Fibroblast of lung (primary cell): ENCODE measurements around the gene KDM7A. TPM values are rescaled to one million over a fixed set of nuclear protein-coding genes. Genes with fewer than 3 reads are reported as not detected.

ENCODE experiments used
- DNase-seq, 2 donors: peaks; one replicate each; pipeline versions ENCODE4 v3.0.0 to v3.0.0-alpha.2; 2010; ENCODE audit warnings: low read depth in 2 of 2
- H2AFZ ChIP-seq: 2 replicates; pipeline ENCODE4 v1.5.1; 2012; ENCODE audit warnings: low read length, control low read depth, inconsistent platforms
- H3K27ac ChIP-seq: 2 replicates; pipeline ENCODE4 v1.5.1; 2011; ENCODE audit warnings: low read length, control low read depth; ENCODE audit not compliant: insufficient read depth
- H3K27me3 ChIP-seq: 2 replicates; pipeline ENCODE4 v1.5.1; 2011; ENCODE audit warnings: mild to moderate bottlenecking, low read length; ENCODE audit not compliant: control insufficient read depth, insufficient read depth
- H3K36me3 ChIP-seq: 2 replicates; pipeline ENCODE4 v1.5.1; 2011; ENCODE audit warnings: low read length; ENCODE audit not compliant: control insufficient read depth, insufficient read depth
- H3K4me1 ChIP-seq: 2 replicates; pipeline ENCODE4 v1.5.1; 2011; ENCODE audit warnings: low read length; ENCODE audit not compliant: control insufficient read depth, insufficient read depth; ENCODE audit errors: extremely low read depth
- H3K4me2 ChIP-seq: 2 replicates; pipeline ENCODE4 v1.5.1; 2011; ENCODE audit warnings: low read length, control low read depth; ENCODE audit not compliant: insufficient read depth; ENCODE audit errors: extremely low read depth
- H3K4me3 ChIP-seq, 4 experiments: fragments of 200-600 bp in 1 of 4; sonication (generic) in 1 of 4; replicated peaks in 1 of 4; 2 replicates each; pipeline ENCODE4 v1.5.1; 2011 to 2016; ENCODE audit warnings: low read length in 4 of 4, low read depth in 3 of 4, mild to moderate bottlenecking in 3 of 4, control low read depth in 2 of 4, inconsistent platforms in 1 of 4, mixed read lengths in 1 of 4; ENCODE audit not compliant: insufficient read depth in 1 of 4; ENCODE audit errors: control extremely low read depth in 1 of 4
- H3K79me2 ChIP-seq: 2 replicates; pipeline ENCODE4 v1.5.1; 2012; ENCODE audit warnings: mild to moderate bottlenecking, low read length, inconsistent platforms; ENCODE audit not compliant: control insufficient read depth, insufficient read depth
- H3K9ac ChIP-seq: 2 replicates; pipeline ENCODE4 v1.5.1; 2011; ENCODE audit warnings: mild to moderate bottlenecking, low read length, control low read depth; ENCODE audit not compliant: insufficient read depth
- H3K9me3 ChIP-seq: 2 replicates; pipeline ENCODE4 v1.5.1; 2012; ENCODE audit warnings: low read depth, low read length; ENCODE audit not compliant: control insufficient read depth, insufficient read depth
- H4K20me1 ChIP-seq: 2 replicates; pipeline ENCODE4 v1.5.1; 2011; ENCODE audit warnings: low read length; ENCODE audit not compliant: control insufficient read depth, insufficient read depth; ENCODE audit errors: extremely low read depth
- EZH2 ChIP-seq: IDR thresholded peaks from 2 replicates; pipeline ENCODE4 v1.5.1; 2012; ENCODE audit warnings: low read length, control low read depth, mild to moderate bottlenecking; ENCODE audit errors: missing control alignments
- polyA plus RNA-seq, 2 donors: library from polyadenylated mRNA; depleted of rRNA in 1 of 2; stranded (reverse) in 1 of 2; unstranded in 1 of 2; fragments of >200 nt; gene quantifications; 2 replicates each; pipeline ENCODE4 v1.2.1, GENCODE V29; 2011 to 2012; ENCODE audit warnings: missing spikeins in 1 of 2
- total RNA-seq: library from RNA; depleted of rRNA; stranded (reverse); fragments of >200 nt; gene quantifications from 2 replicates; pipeline ENCODE4 v1.2.1, GENCODE V29; 2014
- TF ChIP-seq, protein P1 (sequence below), 2 donors: IDR thresholded peaks in 1 of 2; conservative IDR thresholded peaks in 1 of 2; 1 replicate in 1 of 2; 2 replicates in 1 of 2; pipeline ENCODE4 v1.5.1; 2011 to 2012; ENCODE audit warnings: low read length in 2 of 2, control low read depth in 1 of 2, inconsistent platforms in 1 of 2, low read depth in 1 of 2, mild to moderate bottlenecking in 1 of 2

Gene KDM7A
- total and polyA plus RNA-seq, 2 donors (not counting 1 experiment from before 2014, with no cell fraction given), result 1.9 to 4.8 TPM

DNA sequence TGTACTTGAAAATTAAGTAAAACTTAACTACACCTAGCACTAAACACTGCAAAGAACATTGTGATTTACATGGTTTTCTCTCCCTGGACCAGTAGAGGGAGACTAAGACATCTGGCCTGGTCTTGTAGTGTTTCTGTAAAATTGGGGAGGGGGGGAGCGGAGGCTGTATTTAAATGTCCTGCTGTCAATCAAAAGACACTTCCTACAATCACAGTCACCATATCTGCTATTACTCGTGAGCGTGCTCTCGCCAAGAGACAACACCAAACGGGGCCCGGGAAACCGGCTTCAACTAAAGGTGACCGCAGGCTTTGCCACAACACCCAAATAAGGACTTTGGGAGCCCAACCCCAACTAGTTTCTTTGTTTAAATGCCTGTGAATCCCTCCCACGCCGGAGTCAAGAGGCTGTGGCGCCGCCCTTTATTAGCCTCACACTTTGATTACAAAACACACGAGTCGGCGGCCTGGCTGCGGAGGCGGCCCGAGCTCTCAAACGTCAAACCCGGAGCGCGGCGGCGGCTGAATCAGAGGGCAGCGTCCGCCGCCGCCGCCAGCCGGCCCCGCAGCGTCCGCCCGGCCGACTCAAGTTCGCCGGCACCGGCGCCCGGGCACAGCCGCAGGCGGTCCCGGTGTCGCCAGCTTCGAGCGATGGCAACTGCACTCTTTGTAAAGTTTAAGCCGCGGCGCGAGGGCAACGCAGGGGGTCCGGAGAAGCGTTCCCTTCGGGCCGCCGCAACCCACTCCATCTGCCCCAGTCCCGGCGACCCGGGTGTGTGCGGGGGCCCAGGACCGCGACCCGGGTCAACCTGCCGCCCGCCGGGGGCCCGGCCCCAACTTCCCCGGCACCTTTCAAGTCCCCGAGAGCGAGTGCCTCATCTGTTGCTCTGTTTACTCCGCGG lies 1.3 kb downstream of the KDM7A start:
- Histone ChIP-seq H3K27ac (peak overlapping the region; percentile 80), H3K79me2 (no peaks in the 10 kb centered on the region), H4K20me1 (no peaks in the 10 kb centered on the region), H3K9ac (peak overlapping the region; percentile 90), H3K4me2 (peak overlapping the region; percentile 83), H3K9me3 (no peaks in the 10 kb centered on the region), H2AFZ (peak overlapping the region; percentile 77), H3K4me1 (peaks cover 2% of the 10 kb centered on the region), H3K27me3 (no peaks in the 10 kb centered on the region), H3K36me3 (no peaks in the 10 kb centered on the region), H3K4me3 (peak overlapping the region; percentile 70 to 85 (median 80))
- peak; percentile 94 to 95 for DNase-seq
- TF ChIP-seq EZH2, result no peak
- TF ChIP-seq, protein P1, sequence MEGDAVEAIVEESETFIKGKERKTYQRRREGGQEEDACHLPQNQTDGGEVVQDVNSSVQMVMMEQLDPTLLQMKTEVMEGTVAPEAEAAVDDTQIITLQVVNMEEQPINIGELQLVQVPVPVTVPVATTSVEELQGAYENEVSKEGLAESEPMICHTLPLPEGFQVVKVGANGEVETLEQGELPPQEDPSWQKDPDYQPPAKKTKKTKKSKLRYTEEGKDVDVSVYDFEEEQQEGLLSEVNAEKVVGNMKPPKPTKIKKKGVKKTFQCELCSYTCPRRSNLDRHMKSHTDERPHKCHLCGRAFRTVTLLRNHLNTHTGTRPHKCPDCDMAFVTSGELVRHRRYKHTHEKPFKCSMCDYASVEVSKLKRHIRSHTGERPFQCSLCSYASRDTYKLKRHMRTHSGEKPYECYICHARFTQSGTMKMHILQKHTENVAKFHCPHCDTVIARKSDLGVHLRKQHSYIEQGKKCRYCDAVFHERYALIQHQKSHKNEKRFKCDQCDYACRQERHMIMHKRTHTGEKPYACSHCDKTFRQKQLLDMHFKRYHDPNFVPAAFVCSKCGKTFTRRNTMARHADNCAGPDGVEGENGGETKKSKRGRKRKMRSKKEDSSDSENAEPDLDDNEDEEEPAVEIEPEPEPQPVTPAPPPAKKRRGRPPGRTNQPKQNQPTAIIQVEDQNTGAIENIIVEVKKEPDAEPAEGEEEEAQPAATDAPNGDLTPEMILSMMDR (conservative IDR thresholded peaks at IDR 0.05 in 1 of 2, IDR thresholded peaks at IDR 0.05 in 1 of 2; ENCODE audit: low read depth in 1 of 2, low read length in 2 of 2), result peak; percentile 88 to 92

DNA sequence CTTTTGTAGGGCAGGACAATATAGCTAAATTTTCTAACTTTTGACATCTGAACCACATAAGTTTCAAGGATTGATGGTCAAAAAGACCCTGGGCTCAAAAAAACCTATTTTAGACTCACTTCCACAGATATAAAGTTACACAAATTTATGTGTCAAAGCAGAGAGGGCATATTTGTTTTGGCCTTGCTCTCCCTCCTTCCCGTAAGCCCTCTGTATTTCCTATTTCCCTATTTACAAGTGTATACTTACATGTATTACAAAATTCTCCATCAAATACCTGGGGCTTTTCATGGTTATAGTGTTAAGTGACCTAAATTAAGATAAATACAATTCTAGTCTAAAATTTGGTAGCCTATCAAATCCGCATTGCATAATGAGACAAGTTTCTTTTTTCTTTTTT lies 2.6 kb downstream of the KDM7A start:
- Histone ChIP-seq H4K20me1 (no peaks in the 10 kb centered on the region), H3K27ac (no peak overlapping the region), H3K27me3 (no peaks in the 10 kb centered on the region), H3K4me2 (no peak overlapping the region), H3K9ac (no peak overlapping the region), H3K36me3 (no peaks in the 10 kb centered on the region), H3K4me3 (no peak overlapping the region), H2AFZ (no peak overlapping the region), H3K4me1 (peaks cover 2% of the 10 kb centered on the region), H3K79me2 (no peaks in the 10 kb centered on the region), H3K9me3 (no peaks in the 10 kb centered on the region)
- TF ChIP-seq EZH2, result no peak
- TF ChIP-seq, protein P1 (conservative IDR thresholded peaks at IDR 0.05 in 1 of 2, IDR thresholded peaks at IDR 0.05 in 1 of 2; ENCODE audit: low read depth in 1 of 2, low read length in 2 of 2), result no peak
- DNase-seq, result no peak

DNA sequence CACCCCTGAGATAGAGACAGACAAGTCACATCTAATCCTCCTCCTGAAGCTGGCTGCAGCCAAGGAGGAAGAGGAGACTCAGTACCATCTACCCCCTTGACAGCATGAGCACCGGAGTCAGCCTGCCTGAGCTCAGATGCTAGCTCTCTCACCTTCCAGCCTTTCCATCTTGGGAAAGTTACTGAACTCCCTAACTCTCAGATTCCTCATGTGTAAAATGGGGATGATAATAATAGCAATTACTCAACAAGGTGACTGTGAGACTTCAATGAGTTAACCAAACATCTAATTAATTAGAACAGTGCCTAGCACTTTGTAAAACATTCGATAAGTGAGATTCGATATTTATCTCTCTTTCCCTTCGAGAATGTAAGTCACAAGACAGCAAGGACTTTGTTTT lies 6.4 kb downstream of the KDM7A start:
- no peaks in the 10 kb centered on the region for H3K4me1 ChIP-seq
- H3K9me3 ChIP-seq, result no peaks in the 10 kb centered on the region
- no peak overlapping the region for H2AFZ ChIP-seq
- no peak overlapping the region for H3K4me3 ChIP-seq
- H3K36me3 ChIP-seq, result no peaks in the 10 kb centered on the region
- H3K79me2 ChIP-seq, result no peaks in the 10 kb centered on the region
- TF ChIP-seq, protein P1 (conservative IDR thresholded peaks at IDR 0.05 in 1 of 2, IDR thresholded peaks at IDR 0.05 in 1 of 2; ENCODE audit: low read depth in 1 of 2, low read length in 2 of 2), result no peak
- TF ChIP-seq EZH2, result no peak
- DNase-seq, result no peak
- H4K20me1 ChIP-seq, result no peaks in the 10 kb centered on the region
- H3K27ac ChIP-seq, result no peak overlapping the region
- H3K27me3 ChIP-seq, result no peaks in the 10 kb centered on the region
- no peak overlapping the region for H3K9ac ChIP-seq
- no peak overlapping the region for H3K4me2 ChIP-seq
